Measurements from ENCODE around the gene RXRG. TPM values are rescaled to one million over a fixed set of nuclear protein-coding genes. Genes with fewer than 3 reads are reported as not detected.

Gene RXRG
- total and polyA plus RNA-seq, 2 donors (not counting 1 experiment from before 2014, with no cell fraction given), result not detected

DNA sequence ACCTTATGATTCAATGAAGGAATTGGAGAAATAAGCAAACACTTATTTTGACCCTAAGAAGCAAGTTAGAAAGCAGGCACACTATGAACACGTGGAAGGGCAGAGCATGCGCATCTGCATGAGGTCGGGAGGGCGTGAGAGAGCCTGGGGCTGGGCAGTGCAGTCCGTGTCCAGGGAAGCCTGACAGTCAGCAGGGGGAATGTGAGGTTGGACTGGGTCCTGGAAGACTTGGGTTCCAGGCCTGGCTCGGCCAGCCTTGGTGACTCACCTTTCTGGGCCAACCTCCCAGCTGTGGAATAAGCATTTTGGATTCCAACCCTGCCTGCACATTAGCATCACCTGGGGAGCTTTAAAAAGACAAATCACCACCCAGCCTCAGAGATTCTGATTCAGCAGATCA lies 61.9 kb downstream of the RXRG start:
- H3K27me3 ChIP-seq (replicated peaks in 1 of 4; ENCODE audit: control extremely low read depth in 1 of 4, control insufficient read depth in 3 of 4, insufficient read depth in 4 of 4, low read length in 3 of 4), result peaks cover 0 to 49% (median 32%) of the 10 kb centered on the region in 4 experiments
- peaks cover 70% of the 10 kb centered on the region for H3K27me3 Mint-ChIP-seq

GRCh38 chr1:165381745-165382505 lies 63.0 kb downstream of the RXRG start:
- H3K79me2 ChIP-seq (ENCODE audit: control insufficient read depth, insufficient read depth, low read length), result no peaks in the 10 kb centered on the region

More for the DNA sequence above, 61.9 kb downstream of the RXRG start:
- Mint-ChIP-seq H3K27ac (no peak overlapping the region), H3K4me3 (no peak overlapping the region), H3K9me3 (ENCODE audit: insufficient read depth) (no peaks in the 10 kb centered on the region), H3K4me1 (no peaks in the 10 kb centered on the region)
- no peak overlapping the region for H2AFZ ChIP-seq (ENCODE audit: insufficient read depth, low read depth, low read length, poor library complexity, severe bottlenecking)
- 86% methylated on average over 6 of the region's 6 CpGs for WGBS (ENCODE audit: insufficient coverage)
- TF ChIP-seq, protein P1, sequence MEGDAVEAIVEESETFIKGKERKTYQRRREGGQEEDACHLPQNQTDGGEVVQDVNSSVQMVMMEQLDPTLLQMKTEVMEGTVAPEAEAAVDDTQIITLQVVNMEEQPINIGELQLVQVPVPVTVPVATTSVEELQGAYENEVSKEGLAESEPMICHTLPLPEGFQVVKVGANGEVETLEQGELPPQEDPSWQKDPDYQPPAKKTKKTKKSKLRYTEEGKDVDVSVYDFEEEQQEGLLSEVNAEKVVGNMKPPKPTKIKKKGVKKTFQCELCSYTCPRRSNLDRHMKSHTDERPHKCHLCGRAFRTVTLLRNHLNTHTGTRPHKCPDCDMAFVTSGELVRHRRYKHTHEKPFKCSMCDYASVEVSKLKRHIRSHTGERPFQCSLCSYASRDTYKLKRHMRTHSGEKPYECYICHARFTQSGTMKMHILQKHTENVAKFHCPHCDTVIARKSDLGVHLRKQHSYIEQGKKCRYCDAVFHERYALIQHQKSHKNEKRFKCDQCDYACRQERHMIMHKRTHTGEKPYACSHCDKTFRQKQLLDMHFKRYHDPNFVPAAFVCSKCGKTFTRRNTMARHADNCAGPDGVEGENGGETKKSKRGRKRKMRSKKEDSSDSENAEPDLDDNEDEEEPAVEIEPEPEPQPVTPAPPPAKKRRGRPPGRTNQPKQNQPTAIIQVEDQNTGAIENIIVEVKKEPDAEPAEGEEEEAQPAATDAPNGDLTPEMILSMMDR (IDR thresholded peaks at IDR 0.05), result no peak
- no peak for TF ChIP-seq EZH2 (IDR thresholded peaks at IDR 0.05; ENCODE audit: borderline replicate concordance, insufficient read depth, low read depth, low read length, poor library complexity, severe bottlenecking)
- ATAC-seq (ENCODE audit: low read depth) (no peak), DNase-seq (no peak)
- no peak overlapping the region for H3K4me2 ChIP-seq (replicated peaks; ENCODE audit: low read depth, low read length, poor library complexity, severe bottlenecking)
- H3K27ac ChIP-seq (ENCODE audit: low read length in 2 of 2), result no peak overlapping the region
- no peak overlapping the region for H3K9ac ChIP-seq (ENCODE audit: low read length)
- intact Hi-C loops (cut with micrococcal nuclease), result no loop called here
- H3K4me1 ChIP-seq (ENCODE audit: control insufficient read depth in 2 of 2, insufficient read depth in 2 of 2, low read length in 2 of 2), result no peaks in the 10 kb centered on the region
- H4K20me1 ChIP-seq (ENCODE audit: control insufficient read depth, insufficient read depth, low read length, poor library complexity, severe bottlenecking), result no peaks in the 10 kb centered on the region
- POLR2A ChIA-PET, result no interaction called here
- no peaks in the 10 kb centered on the region for H3K36me3 ChIP-seq (replicated peaks in 1 of 2; ENCODE audit: control extremely low read depth in 1 of 2, control insufficient read depth in 1 of 2, extremely low read depth in 1 of 2, insufficient read depth in 2 of 2, low read length in 1 of 2)
- peaks cover 0 to 3% (median 0%) of the 10 kb centered on the region in 3 donors for H3K9me3 ChIP-seq (ENCODE audit: control extremely low read depth in 1 of 3, control insufficient read depth in 2 of 3, insufficient read depth in 1 of 3, low read length in 2 of 3)
- CTCF ChIA-PET, result interaction anchor here (2.8 to 5.6 kb wide), 2 partner anchors 10 to 14 kb away, joined by 13 to 35 read pairs; no protein-coding TSS in a partner anchor
- no peaks in the 10 kb centered on the region for H3K79me2 ChIP-seq (ENCODE audit: control insufficient read depth, insufficient read depth, low read length)
- no peak overlapping the region for H3K4me3 ChIP-seq (ENCODE audit: control extremely low read depth in 1 of 5, extremely low read depth in 1 of 5, insufficient read depth in 1 of 5, low read depth in 2 of 5, low read length in 4 of 5)

More at GRCh38 chr1:165381745-165382505, 63.0 kb downstream of the RXRG start:
- ChIA-PET POLR2A (no interaction called here), CTCF (interaction anchor here (2.8 to 5.6 kb wide), 2 partner anchors 11 to 13 kb away, joined by 13 to 35 read pairs; no protein-coding TSS in a partner anchor)
- DNase-seq (no peak), ATAC-seq (ENCODE audit: low read depth) (no peak)
- Mint-ChIP-seq H3K27me3 (peaks cover 65% of the 10 kb centered on the region), H3K4me1 (peaks cover 4% of the 10 kb centered on the region), H3K27ac (no peak overlapping the region), H3K4me3 (no peak overlapping the region), H3K9me3 (ENCODE audit: insufficient read depth) (no peaks in the 10 kb centered on the region)
- Histone ChIP-seq H3K27me3 (replicated peaks in 1 of 4; ENCODE audit: control extremely low read depth in 1 of 4, control insufficient read depth in 3 of 4, insufficient read depth in 4 of 4, low read length in 3 of 4) (peaks cover 0 to 49% (median 30%) of the 10 kb centered on the region in 4 experiments), H3K9me3 (ENCODE audit: control extremely low read depth in 1 of 3, control insufficient read depth in 2 of 3, insufficient read depth in 1 of 3, low read length in 2 of 3) (peaks cover 0 to 4% (median 0%) of the 10 kb centered on the region in 3 donors), H3K4me3 (ENCODE audit: control extremely low read depth in 1 of 5, extremely low read depth in 1 of 5, insufficient read depth in 1 of 5, low read depth in 2 of 5, low read length in 4 of 5) (no peak overlapping the region), H4K20me1 (ENCODE audit: control insufficient read depth, insufficient read depth, low read length, poor library complexity, severe bottlenecking) (no peaks in the 10 kb centered on the region), H3K36me3 (replicated peaks in 1 of 2; ENCODE audit: control extremely low read depth in 1 of 2, control insufficient read depth in 1 of 2, extremely low read depth in 1 of 2, insufficient read depth in 2 of 2, low read length in 1 of 2) (no peaks in the 10 kb centered on the region), H3K4me2 (replicated peaks; ENCODE audit: low read depth, low read length, poor library complexity, severe bottlenecking) (no peak overlapping the region), H3K4me1 (ENCODE audit: control insufficient read depth in 2 of 2, insufficient read depth in 2 of 2, low read length in 2 of 2) (peaks cover 1 to 3% of the 10 kb centered on the region in 2 donors), H2AFZ (ENCODE audit: insufficient read depth, low read depth, low read length, poor library complexity, severe bottlenecking) (no peak overlapping the region), H3K9ac (ENCODE audit: low read length) (no peak overlapping the region), H3K27ac (ENCODE audit: low read length in 2 of 2) (no peak overlapping the region)
- intact Hi-C loops (cut with micrococcal nuclease), result no loop called here
- WGBS (ENCODE audit: insufficient coverage), result 100% methylated on average over 2 of the region's 6 CpGs
- TF ChIP-seq, protein P1 (IDR thresholded peaks at IDR 0.05), result no peak
- TF ChIP-seq EZH2 (IDR thresholded peaks at IDR 0.05; ENCODE audit: borderline replicate concordance, insufficient read depth, low read depth, low read length, poor library complexity, severe bottlenecking), result no peak

Measured in B cell (primary cell).